Measurements from ENCODE around the gene RBM27.
"Not testable (repeated sequence)": the region's sequence is repeated elsewhere in the genome, so short reads cannot be mapped to it uniquely, and the experiment has no call there.

The RBM27 gene

DNA sequence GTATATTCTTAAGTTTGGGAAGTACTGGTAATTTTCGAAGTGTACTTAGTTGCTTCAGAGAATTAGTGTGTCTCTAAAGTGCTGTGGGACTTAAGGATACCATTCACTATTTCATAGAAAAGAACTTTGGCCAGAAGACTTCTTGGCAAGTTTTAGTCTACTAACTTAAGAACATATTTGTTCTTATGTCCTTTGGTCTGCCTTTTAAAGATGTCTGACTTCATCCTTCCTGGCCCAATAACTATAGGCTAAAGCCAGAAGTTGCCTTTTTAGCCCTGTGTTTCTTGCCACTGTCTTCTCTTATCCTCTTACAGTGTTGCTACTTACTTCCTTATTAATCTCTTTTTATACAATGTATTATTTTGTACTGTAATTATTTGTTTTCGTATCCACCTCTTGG, 6.3 kb downstream of the RBM27 start:
- DNase-seq (ENCODE audit: low read depth) = no peak
- TF ChIP-seq, protein P1, sequence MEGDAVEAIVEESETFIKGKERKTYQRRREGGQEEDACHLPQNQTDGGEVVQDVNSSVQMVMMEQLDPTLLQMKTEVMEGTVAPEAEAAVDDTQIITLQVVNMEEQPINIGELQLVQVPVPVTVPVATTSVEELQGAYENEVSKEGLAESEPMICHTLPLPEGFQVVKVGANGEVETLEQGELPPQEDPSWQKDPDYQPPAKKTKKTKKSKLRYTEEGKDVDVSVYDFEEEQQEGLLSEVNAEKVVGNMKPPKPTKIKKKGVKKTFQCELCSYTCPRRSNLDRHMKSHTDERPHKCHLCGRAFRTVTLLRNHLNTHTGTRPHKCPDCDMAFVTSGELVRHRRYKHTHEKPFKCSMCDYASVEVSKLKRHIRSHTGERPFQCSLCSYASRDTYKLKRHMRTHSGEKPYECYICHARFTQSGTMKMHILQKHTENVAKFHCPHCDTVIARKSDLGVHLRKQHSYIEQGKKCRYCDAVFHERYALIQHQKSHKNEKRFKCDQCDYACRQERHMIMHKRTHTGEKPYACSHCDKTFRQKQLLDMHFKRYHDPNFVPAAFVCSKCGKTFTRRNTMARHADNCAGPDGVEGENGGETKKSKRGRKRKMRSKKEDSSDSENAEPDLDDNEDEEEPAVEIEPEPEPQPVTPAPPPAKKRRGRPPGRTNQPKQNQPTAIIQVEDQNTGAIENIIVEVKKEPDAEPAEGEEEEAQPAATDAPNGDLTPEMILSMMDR (conservative IDR thresholded peaks at IDR 0.05; ENCODE audit: low read length) = no peak

DNA sequence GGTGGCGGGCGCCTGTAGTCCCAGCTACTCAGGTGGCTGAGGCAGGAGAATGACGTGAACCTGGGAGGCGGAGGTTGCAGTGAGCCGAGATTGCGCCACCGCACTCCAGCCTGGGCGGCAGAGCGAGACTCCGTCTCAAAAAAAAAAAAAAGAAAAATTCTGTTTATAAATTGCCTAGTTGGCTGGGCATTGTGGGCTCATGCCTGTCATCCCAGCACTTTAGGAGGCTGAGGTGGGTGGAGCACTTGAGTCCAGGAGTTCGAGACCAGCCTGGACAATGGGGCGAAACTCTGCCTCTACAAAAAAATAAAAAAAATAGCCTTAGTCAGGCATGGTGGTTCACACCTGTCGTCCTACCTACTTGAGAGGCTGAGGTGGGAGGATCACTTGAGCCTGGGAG, 7.4 kb downstream of the RBM27 start:
- not testable (repeated sequence) for DNase-seq (ENCODE audit: low read depth); H3K4me3 ChIP-seq (ENCODE audit: low read length)

More for the DNA sequence above, 6.3 kb downstream of the RBM27 start:
- H3K4me3 ChIP-seq (ENCODE audit: low read length) = no peak overlapping the region

DNA sequence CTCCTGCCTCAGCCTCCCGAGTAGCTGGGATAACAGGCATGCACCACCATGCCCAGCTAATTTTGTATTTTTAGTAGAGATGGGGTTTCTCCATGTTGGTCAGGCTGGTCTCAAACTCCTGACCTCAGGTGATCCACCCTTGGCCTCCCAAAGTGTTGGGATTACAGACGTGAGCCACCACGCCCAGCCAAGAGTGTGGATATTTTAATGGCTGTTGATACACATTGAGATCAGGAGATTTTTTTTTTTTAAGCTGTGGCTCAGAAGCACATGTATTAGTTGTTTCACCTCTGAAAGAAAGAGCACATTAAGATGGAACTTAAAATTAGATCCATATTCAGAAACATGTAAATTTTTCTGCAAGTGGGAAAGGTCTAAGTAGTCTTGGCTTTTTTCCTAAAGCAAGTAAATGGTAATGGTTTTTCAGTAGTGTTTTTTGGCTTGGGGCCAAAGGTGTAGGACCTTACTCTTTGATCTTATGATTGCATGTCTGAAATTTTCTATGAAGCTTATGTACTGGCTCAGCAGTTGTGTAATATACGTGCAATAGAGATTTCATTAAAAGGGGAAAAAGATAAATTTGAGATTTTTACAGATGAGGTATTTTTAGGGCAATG, 9.9 kb downstream of the RBM27 start:
- TF ChIP-seq, protein P1 (conservative IDR thresholded peaks at IDR 0.05; ENCODE audit: low read length) = no peak
- no peak for DNase-seq (ENCODE audit: low read depth)
- no peak overlapping the region for H3K4me3 ChIP-seq (ENCODE audit: low read length)

DNA sequence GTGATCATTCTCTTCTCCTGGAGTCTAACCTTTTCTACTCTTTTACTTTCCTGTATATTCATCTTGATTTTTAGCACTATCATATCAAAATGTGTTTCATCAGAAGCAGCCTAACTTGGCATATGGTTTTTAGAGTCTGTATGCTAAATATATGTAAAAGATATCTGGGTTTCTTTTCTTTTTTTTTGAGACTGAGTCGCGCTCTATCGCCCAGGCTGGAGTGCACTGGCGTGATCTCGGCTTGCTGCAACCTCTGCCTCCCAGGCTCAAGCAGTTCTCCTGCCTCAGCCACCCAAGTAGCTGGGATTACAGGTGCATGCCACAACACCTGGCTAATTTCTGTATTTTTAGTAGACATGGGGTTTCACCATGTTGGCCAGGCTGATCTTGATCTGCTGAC, 11.5 kb downstream of the RBM27 start:
- DNase-seq (ENCODE audit: low read depth); H3K4me3 ChIP-seq (ENCODE audit: low read length): not testable (repeated sequence)

DNA sequence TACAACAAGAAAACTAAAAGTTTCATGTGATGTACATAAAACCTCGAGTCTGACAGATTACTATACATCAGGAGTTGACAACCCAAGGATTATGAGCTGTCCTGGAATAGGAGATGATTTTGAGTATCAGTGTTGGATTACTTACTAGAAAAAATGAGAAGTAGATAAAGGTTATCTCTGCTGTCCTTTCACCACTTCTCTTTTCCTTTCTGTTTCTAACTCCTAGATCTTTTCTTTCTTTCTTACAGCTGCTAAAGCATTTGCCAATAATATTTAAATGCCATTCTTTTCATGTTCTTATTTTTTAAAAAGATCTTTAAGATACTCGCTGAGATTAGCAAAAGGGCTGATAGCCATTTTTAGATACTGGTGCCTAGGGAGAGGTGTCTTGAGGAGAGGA, 14.8 kb downstream of the RBM27 start:
- DNase-seq (ENCODE audit: low read depth) = no peak
- H3K4me3 ChIP-seq (ENCODE audit: low read length) = no peak overlapping the region
- TF ChIP-seq, protein P1 (conservative IDR thresholded peaks at IDR 0.05; ENCODE audit: low read length) = no peak

DNA sequence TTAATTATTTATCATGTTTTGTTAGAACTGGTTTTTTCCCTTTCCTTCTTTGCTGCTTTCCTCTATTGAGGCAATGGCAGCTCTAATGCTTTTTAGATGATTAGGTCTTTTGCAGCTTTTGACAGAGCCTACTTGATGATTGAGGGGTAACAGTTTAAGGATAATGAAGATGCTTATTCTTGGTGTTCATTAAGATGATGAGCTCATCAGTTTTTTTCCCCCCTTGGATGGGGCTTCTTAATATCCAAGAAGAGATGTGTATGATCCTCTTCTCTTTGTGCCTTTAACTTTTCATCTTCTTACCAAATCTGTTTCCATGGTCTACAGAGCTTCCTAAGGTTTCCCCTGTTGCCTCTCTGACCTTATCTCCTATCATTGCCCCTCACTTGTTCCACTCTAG, 15.8 kb downstream of the RBM27 start:
- H3K4me3 ChIP-seq (ENCODE audit: low read length) = no peak overlapping the region
- no peak for DNase-seq (ENCODE audit: low read depth)
- TF ChIP-seq, protein P1 (conservative IDR thresholded peaks at IDR 0.05; ENCODE audit: low read length) = no peak

DNA sequence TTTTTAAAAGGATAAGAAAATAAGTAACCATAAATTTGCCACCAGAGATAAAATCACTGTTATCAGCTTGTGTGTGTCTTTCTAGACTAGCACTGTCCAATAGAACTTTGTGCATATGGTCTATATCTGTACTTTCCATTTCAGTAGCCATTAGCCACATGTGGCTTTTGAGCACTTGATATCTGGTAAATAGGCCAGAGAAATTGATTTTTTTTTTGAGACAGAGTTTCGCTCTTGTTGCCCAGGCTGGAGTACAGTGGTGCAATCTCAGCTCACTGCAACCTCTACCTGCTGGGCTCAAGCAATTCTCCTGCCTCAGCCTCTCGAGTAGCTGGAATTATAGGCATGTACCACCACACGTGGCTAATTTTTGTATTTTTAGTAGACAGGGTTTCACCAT, 17.8 kb downstream of the RBM27 start:
- TF ChIP-seq, protein P1 (conservative IDR thresholded peaks at IDR 0.05; ENCODE audit: low read length) = no peak
- no peak for DNase-seq (ENCODE audit: low read depth)
- H3K4me3 ChIP-seq (ENCODE audit: low read length) = no peak overlapping the region

DNA sequence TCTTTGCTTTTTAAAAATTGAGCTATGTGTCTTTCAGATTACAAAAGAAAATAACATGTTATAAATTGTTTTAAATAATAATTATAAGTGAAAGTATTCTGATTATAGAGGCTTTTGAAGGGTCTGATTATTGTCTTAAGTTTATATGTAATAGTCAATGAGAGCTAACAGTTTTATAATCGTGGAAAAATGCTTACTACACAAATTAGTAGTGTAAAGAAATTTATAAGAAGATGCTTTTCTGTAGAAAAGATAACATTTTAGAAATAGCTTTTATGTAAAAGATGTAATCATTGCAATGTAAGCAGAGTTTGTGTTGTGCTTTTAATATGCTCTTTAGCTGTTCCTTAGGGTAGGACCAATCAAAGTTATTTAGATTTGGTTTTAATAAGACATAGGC, 18.6 kb downstream of the RBM27 start:
- no peak overlapping the region for H3K4me3 ChIP-seq (ENCODE audit: low read length)
- no peak for DNase-seq (ENCODE audit: low read depth)
- TF ChIP-seq, protein P1 (conservative IDR thresholded peaks at IDR 0.05; ENCODE audit: low read length) = no peak
